Measurements from ENCODE around the gene ARHGAP26. TPM values are rescaled to one million over a fixed set of nuclear protein-coding genes. Genes with fewer than 3 reads are reported as not detected.
A peak's percentile ranks its signal among the peaks of the same experiment; 100 is the strongest.

ARHGAP26 gene
- total and polyA plus RNA-seq, 2 donors (not counting 3 experiments of a cell fraction or from before 2014, with no cell fraction given): 3.1 to 16.2 TPM

DNA sequence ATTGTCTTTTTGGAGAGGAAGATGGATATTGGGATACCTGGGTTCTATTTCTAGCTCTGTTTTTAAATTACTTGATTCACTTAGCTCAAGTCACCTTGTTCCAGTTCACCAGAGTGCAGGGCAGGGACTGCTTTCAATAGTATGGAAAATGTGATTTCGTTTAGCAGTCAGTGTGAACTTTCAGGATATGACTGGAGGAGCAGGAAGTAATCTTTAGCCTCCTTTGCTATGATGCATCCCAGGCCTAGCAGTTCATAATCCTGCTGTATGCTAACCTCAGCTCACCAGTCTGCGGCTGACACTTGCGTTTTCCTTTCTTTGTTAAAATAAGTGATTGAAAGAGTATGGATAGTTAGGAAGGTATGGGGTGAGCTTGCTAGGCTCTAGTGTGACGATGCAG, 169.7 kb downstream of the ARHGAP26 start:
- dilution Hi-C loops (cut with MboI; ENCODE audit: extremely low pct_ligation_motif_present, low sequenced_read_pairs) (no loop called here), intact Hi-C loops (cut with micrococcal nuclease) (loop anchor here (1.0 to 5.0 kb wide), 3 partner anchors 15 to 62 kb away; no protein-coding TSS in a partner anchor)
- H3K36me3 ChIP-seq (ENCODE audit: control insufficient read depth in 2 of 2, extremely low read depth in 1 of 2, insufficient read depth in 2 of 2, low read length in 2 of 2): no peaks in the 10 kb centered on the region
- no peaks in the 10 kb centered on the region for H3K27me3 ChIP-seq (ENCODE audit: control insufficient read depth in 2 of 2, insufficient read depth in 2 of 2, low read length in 2 of 2)
- POLR2A ChIA-PET: no interaction called here
- H3K4me2 ChIP-seq (ENCODE audit: insufficient read depth, low read length): peak overlapping the region; percentile 8
- CTCF ChIA-PET: interaction anchor here (0.8 to 2.9 kb wide), 10 partner anchors 14 to 284 kb away, joined by 3 to 24 read pairs (median 4); no protein-coding TSS in a partner anchor
- H2AFZ ChIP-seq (ENCODE audit: low read depth, low read length): no peak overlapping the region
- peak; percentile 86 for FAIRE-seq
- no peak overlapping the region for H3K4me3 ChIP-seq (replicated peaks in 1 of 3; ENCODE audit: insufficient read depth in 1 of 3, low read depth in 1 of 3, low read length in 3 of 3)
- no peaks in the 10 kb centered on the region for H4K20me1 ChIP-seq (replicated peaks; ENCODE audit: control insufficient read depth, extremely low read depth, insufficient read depth, low read length)
- H3K9me3 ChIP-seq (replicated peaks; ENCODE audit: control insufficient read depth, insufficient read depth, low read length): no peaks in the 10 kb centered on the region
- BruUV-seq (replicated peaks): no TSS peak
- TF ChIP-seq FOS (IDR thresholded peaks at IDR 0.05; ENCODE audit: borderline replicate concordance, insufficient read depth, low read length): peak; percentile 82
- TF ChIP-seq POLR2AphosphoS5 (IDR thresholded peaks at IDR 0.05; ENCODE audit: insufficient read depth, low read depth, low read length): peak; percentile 55
- TF ChIP-seq JUN (IDR thresholded peaks at IDR 0.05; ENCODE audit: borderline replicate concordance, insufficient read depth, insufficient read length, low read depth): peak; percentile 93
- TF ChIP-seq, protein P1, sequence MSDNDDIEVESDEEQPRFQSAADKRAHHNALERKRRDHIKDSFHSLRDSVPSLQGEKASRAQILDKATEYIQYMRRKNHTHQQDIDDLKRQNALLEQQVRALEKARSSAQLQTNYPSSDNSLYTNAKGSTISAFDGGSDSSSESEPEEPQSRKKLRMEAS (IDR thresholded peaks at IDR 0.05; ENCODE audit: insufficient read depth, insufficient read length): no peak
- TF ChIP-seq, protein P2, sequence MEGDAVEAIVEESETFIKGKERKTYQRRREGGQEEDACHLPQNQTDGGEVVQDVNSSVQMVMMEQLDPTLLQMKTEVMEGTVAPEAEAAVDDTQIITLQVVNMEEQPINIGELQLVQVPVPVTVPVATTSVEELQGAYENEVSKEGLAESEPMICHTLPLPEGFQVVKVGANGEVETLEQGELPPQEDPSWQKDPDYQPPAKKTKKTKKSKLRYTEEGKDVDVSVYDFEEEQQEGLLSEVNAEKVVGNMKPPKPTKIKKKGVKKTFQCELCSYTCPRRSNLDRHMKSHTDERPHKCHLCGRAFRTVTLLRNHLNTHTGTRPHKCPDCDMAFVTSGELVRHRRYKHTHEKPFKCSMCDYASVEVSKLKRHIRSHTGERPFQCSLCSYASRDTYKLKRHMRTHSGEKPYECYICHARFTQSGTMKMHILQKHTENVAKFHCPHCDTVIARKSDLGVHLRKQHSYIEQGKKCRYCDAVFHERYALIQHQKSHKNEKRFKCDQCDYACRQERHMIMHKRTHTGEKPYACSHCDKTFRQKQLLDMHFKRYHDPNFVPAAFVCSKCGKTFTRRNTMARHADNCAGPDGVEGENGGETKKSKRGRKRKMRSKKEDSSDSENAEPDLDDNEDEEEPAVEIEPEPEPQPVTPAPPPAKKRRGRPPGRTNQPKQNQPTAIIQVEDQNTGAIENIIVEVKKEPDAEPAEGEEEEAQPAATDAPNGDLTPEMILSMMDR (IDR thresholded peaks at IDR 0.05; ENCODE audit: extremely low read depth in 1 of 2, insufficient read depth in 1 of 2, low read depth in 1 of 2, low read length in 2 of 2): no peak
- TF ChIP-seq EZH2 (IDR thresholded peaks at IDR 0.05; ENCODE audit: borderline replicate concordance, low read depth, low read length, severe bottlenecking): no peak
- TF ChIP-seq POLR2A (IDR thresholded peaks at IDR 0.05; ENCODE audit: low read depth, low read length): no peak
- TF ChIP-seq MYC (IDR thresholded peaks at IDR 0.05; ENCODE audit: low read depth, low read length): no peak
- peak; percentile 40 for TF ChIP-seq GATA2 (IDR thresholded peaks at IDR 0.05; ENCODE audit: insufficient read depth, insufficient read length, low read depth, low read length)
- peak; percentile 92 for DNase-seq (ENCODE audit: low read depth, low spot score)
- H3K79me2 ChIP-seq (ENCODE audit: control insufficient read depth, insufficient read depth, low read length): no peaks in the 10 kb centered on the region
- no peak overlapping the region for H3K9ac ChIP-seq (replicated peaks; ENCODE audit: extremely low read depth, insufficient read depth, low read length)
- H3K9me1 ChIP-seq (replicated peaks; ENCODE audit: control insufficient read depth, extremely low read depth, insufficient read depth, low read length): no peaks in the 10 kb centered on the region
- peak overlapping the region; percentile 19 for H3K27ac ChIP-seq (ENCODE audit: insufficient read depth, low read depth, low read length)
- H3K4me1 ChIP-seq (ENCODE audit: control insufficient read depth, extremely low read depth, insufficient read depth, low read length): peaks cover 22% of the 10 kb centered on the region
